GM19035 (cell line): ENCODE measurements around the gene HS3ST4.

Source experiments
- ATAC-seq: cut with Tn5 transposase; IDR thresholded peaks from one replicate; pipeline ENCODE4 v1.9.1; 2021; ENCODE audit not compliant: unreplicated experiment

HS3ST4 gene

GRCh38 chr16:25886598-25886997 lies 194.8 kb downstream of the HS3ST4 start:
- ATAC-seq, result no peak

GRCh38 chr16:25888868-25889267 lies 197.1 kb downstream of the HS3ST4 start:
- no peak for ATAC-seq

GRCh38 chr16:25893332-25893731 lies 201.6 kb downstream of the HS3ST4 start:
- ATAC-seq, result no peak

GRCh38 chr16:25894093-25894492 lies 202.3 kb downstream of the HS3ST4 start:
- no peak for ATAC-seq

- no peak for ATAC-seq
These were observed 203.6 kb downstream of the HS3ST4 start for GRCh38 chr16:25895380-25895779.

- no peak for ATAC-seq
These were observed 204.7 kb downstream of the HS3ST4 start for GRCh38 chr16:25896411-25896810.

- no peak for ATAC-seq
These were observed 205.9 kb downstream of the HS3ST4 start for GRCh38 chr16:25897702-25898101.

GRCh38 chr16:25905810-25906209 lies 214.1 kb downstream of the HS3ST4 start:
- no peak for ATAC-seq

GRCh38 chr16:25910971-25911370 lies 219.2 kb downstream of the HS3ST4 start:
- no peak for ATAC-seq

GRCh38 chr16:25912321-25912720 lies 220.6 kb downstream of the HS3ST4 start:
- ATAC-seq, result no peak

GRCh38 chr16:25914357-25914962 lies 222.7 kb downstream of the HS3ST4 start:
- no peak for ATAC-seq

GRCh38 chr16:25916037-25916436 lies 224.3 kb downstream of the HS3ST4 start:
- ATAC-seq, result no peak

- ATAC-seq, result no peak
These were observed 230.7 kb downstream of the HS3ST4 start for GRCh38 chr16:25922438-25922837.

- no peak for ATAC-seq
These were observed 233.7 kb downstream of the HS3ST4 start for GRCh38 chr16:25925421-25925820.

GRCh38 chr16:25931473-25932035 lies 239.8 kb downstream of the HS3ST4 start:
- ATAC-seq, result no peak

GRCh38 chr16:25941800-25942499 lies 250.2 kb downstream of the HS3ST4 start:
- ATAC-seq, result no peak

GRCh38 chr16:25950586-25951281 lies 259.0 kb downstream of the HS3ST4 start:
- no peak for ATAC-seq

- no peak for ATAC-seq
These were observed 260.2 kb downstream of the HS3ST4 start for GRCh38 chr16:25951999-25952398.

- ATAC-seq, result no peak
These were observed 261.2 kb downstream of the HS3ST4 start for GRCh38 chr16:25952983-25953382.

GRCh38 chr16:25957707-25958106 lies 265.9 kb downstream of the HS3ST4 start:
- no peak for ATAC-seq

GRCh38 chr16:25959221-25959620 lies 267.5 kb downstream of the HS3ST4 start:
- ATAC-seq, result no peak
